DND-41 (cell line): ENCODE data around the gene CHRDL2.

Experiments used
- CTCF ChIP-seq: IDR thresholded peaks from 2 replicates; pipeline ENCODE4 v1.5.1; 2012; ENCODE audit warnings: borderline replicate concordance, low read length, moderate library complexity, mild to moderate bottlenecking; ENCODE audit not compliant: poor library complexity, severe bottlenecking; ENCODE audit errors: extremely low read depth
- EZH2 ChIP-seq: IDR thresholded peaks from 3 replicates; pipeline ENCODE4 v1.6.1; 2012; ENCODE audit warnings: borderline replicate concordance, low read depth, mild to moderate bottlenecking, moderate library complexity, low read length, inconsistent platforms; ENCODE audit not compliant: severe bottlenecking

- TF ChIP-seq CTCF (no peak), EZH2 (no peak)
Measured at GRCh38 chr11:74672956-74673692, 58.1 kb downstream of the CHRDL2 start.
